ENCODE results near the gene SLC49A3.
"Not testable (repeated sequence)": the region's sequence is repeated elsewhere in the genome, so short reads cannot be mapped to it uniquely, and the experiment has no call there.

DNA sequence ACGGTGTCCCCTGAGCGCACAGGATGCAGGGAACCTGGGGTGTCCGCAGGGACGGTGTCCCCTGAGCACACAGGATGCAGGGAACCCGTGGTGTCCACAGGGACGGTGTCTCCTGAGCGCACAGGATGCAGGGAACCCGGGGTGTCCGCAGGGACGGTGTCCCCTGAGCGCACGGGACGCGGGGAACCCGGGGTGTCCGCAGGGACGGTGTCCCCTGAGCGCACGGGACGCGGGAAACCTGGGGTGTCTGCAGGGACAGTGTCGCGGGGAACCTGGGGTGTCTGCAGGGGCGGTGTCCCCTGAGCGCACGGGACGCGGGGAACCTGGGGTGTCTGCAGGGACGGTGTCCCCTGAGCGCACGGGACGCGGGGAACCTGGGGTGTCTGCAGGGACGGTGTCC, 47.6 kb upstream of the SLC49A3 start:
- TF ChIP-seq, protein P1, sequence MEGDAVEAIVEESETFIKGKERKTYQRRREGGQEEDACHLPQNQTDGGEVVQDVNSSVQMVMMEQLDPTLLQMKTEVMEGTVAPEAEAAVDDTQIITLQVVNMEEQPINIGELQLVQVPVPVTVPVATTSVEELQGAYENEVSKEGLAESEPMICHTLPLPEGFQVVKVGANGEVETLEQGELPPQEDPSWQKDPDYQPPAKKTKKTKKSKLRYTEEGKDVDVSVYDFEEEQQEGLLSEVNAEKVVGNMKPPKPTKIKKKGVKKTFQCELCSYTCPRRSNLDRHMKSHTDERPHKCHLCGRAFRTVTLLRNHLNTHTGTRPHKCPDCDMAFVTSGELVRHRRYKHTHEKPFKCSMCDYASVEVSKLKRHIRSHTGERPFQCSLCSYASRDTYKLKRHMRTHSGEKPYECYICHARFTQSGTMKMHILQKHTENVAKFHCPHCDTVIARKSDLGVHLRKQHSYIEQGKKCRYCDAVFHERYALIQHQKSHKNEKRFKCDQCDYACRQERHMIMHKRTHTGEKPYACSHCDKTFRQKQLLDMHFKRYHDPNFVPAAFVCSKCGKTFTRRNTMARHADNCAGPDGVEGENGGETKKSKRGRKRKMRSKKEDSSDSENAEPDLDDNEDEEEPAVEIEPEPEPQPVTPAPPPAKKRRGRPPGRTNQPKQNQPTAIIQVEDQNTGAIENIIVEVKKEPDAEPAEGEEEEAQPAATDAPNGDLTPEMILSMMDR (IDR thresholded peaks at IDR 0.05; ENCODE audit: insufficient read depth, low read length, poor library complexity, severe bottlenecking) = not testable (repeated sequence)
- TF ChIP-seq EZH2phosphoT487 (conservative IDR thresholded peaks at IDR 0.05; ENCODE audit: low read length) = not testable (repeated sequence)
